Nucleus accumbens (tissue), 56 donors: ENCODE measurements around the gene CXCL3.

ENCODE experiments used
- DNase-seq, 56 donors: peaks; one replicate each; lab custom pipeline; 2025; lab: John Stamatoyannopoulos, UW

Gene CXCL3

DNA sequence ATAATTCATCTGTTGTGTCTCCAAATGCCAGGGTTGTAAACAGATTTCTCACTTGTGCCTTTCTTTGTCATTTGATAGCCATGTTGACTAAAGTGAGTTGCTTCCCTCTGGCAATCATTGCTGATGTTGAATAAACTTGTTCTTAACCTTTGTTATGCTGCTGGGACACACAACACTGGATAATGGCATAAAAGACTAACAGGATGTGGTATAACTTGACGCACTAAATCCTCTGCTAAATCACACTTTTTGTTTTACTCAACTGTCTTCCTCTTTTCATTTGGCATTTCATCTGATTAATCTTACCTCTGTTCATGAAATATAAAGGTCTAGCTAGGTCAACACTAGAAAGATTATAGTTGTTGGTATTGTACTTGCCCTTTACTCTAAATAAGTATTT is 22.4 kb downstream of the CXCL3 start:
- no peak for DNase-seq

DNA sequence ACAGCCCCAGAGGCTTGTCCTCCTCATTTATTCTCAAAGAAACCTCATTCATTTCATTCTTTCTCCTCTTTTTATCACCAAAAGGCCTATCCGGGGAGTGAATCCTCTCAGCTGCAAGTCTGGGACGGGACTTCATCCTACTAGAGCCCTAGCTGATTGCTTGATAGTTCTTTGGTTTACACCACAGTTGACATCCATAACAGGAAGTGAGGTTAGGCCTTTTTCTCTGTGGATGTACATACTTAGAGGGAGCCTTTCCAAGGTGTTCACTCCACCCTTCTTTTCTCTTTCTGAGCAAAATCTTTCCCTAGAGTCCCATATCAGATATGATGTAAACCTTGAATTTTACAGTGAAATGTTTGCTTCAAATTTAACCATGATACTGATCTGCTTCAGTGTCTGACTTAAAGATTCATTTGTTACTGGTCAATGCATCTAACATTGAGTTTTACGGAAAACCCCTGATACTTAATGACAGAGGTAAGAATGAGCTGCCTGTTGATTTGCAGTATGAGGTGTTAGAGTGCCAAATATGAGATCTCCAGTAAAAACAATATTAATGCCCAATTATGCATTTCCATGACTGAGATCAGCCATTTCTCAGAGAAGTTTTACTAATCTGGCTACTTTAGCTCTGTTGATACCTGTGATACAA is 23.2 kb downstream of the CXCL3 start:
- DNase-seq, result no peak

DNA sequence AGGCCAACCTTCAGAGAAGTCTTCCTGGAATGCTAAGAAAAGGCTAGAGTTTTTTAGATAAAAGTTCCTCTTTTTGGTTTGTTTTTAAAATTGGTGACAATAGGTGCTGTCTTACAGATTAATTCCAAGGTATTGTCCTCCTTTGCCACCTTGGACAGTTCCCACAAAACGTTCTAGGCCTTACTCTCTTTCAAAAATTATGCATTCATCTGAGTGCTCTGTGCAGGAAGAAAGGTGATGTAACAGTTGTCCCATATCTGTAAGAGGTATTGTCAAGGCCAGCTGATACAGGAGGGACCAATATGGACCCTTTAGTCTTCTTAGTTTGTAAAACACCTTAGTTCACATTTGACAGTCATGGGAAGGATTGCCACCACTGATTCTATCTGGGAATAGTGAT is 24.2 kb downstream of the CXCL3 start:
- DNase-seq, result no peak

DNA sequence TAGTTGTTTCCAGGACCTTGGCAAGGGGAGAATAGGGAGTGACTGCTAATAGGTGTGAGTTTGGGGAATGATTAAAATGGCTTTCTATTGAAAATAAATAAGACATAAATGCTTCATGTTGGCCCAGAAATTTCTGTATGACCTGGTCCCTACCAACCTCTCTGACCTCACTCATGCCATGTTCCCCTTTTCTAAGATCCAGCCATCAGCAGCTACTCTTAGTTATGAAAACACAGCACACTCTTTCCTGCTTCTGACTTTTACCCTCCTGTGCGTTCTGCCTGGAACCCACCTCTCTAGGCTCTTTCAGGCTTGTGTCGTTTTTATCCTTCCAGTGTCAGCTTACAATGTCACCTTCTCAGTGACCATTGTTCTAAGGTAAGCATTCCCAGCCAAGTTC is 25.2 kb downstream of the CXCL3 start:
- DNase-seq, result no peak

DNA sequence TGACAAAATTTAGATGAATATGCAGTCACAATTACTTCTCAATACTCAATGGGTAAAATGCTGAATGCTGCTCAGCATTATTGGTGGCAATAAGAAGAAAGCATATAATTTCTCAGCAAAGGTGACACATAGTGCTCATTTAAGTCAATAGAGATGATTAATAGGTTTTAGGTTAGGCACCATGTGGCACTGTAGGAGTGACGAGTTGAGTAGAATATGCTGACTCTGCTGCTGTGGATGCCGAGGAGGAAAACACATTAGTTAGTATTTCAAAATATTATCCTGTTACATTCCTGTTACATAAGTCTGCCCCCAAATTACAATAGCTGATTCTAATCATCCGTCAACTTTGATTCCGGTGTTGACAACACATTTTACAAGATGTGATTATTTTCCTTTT is 26.4 kb downstream of the CXCL3 start:
- DNase-seq, result no peak

DNA sequence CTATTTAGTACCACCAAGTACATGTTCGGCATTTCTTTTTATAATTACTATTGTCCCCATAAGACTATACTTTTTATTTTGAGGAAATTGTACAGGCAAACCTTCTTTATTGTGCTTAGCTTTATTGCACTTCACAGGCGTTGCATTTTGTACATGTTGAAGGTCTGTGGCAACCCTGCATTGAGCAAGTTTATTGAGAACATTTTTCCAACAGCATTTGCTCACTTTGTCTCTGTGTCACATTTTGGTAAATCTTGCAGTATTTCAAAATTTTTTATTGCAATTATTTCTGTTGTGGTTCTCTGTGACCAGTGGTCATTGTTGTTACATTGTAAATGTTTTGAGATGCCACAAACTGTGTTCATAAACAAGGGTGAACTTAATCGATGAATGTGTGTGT is 29.2 kb downstream of the CXCL3 start:
- no peak for DNase-seq

DNA sequence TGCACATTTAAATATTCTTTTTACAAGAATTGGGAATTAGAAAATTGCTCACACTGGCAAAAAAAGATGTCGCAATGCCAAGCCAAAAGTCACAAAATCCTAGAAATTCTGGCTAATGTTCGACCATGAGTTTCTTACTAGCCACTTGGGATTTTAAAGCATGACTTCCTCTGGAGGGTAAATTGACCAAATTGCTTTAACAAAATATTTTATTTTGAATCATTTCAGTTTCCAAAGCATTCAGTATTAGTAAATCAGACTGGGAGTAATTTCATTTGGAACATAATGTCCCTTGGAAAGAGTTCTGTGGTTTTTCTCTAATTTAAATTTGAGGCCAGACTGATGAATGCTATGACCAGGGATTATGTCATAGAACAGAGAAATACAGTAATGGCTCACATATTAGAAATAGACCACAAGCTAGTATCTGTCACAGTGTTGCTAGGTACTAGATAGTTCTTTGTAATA is 32.4 kb downstream of the CXCL3 start:
- DNase-seq, result no peak

DNA sequence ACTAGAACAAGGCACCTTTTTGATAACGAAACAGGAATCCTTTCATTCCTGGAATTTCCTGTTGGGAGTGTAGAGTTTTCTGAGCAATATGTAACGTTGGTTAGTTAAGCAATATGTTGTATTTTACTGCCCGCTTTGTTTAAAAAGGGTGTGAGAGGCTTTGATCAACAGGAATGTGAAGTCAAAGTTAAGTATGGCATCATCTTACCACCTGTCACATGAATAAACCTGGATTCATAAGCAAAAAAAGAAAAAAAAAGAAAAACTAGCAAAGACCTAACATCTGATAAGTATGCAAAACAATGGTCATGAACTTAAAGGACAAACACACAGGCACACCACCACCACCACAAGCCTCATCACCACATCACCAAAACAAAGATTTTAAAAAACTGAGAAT is 33.0 kb downstream of the CXCL3 start:
- DNase-seq, result no peak

DNA sequence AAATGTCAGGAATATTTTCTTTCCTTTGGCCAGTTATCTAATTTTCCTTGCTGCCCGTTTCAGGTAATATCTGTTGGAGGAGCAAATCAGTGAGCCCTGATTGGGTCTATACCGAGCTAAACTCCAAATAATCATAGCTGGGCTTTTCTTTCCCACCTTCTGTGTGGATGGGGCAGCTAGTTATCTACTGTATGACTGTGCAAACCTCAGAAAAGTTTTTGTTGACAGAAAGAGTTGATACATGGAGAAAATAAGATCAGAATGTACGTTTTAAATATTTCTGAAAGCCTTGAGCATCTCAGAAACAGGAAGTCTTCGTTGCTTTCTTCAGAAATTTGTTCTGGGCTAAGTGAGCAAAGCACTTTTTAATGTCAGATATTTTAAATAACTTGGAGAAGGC is 33.8 kb downstream of the CXCL3 start:
- DNase-seq, result no peak

DNA sequence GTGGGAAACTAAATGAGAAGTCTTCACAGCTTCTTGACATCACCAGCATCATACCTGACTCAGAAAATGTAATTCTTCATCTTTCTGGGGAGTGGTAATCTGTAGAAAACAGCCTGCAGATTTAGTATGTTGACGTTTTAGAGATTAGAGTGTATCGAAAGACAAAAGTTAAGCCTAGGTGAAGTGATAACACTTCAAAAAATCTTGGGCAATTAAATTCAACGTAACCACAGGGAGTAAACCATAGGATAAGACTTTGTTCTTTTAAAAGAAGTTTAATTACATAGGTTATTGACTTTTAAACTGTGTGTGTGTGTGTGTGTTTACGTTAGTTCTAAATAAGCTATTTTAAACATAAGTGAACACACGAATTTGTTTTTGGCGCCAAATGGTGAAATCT is 38.2 kb downstream of the CXCL3 start:
- no peak for DNase-seq

DNA sequence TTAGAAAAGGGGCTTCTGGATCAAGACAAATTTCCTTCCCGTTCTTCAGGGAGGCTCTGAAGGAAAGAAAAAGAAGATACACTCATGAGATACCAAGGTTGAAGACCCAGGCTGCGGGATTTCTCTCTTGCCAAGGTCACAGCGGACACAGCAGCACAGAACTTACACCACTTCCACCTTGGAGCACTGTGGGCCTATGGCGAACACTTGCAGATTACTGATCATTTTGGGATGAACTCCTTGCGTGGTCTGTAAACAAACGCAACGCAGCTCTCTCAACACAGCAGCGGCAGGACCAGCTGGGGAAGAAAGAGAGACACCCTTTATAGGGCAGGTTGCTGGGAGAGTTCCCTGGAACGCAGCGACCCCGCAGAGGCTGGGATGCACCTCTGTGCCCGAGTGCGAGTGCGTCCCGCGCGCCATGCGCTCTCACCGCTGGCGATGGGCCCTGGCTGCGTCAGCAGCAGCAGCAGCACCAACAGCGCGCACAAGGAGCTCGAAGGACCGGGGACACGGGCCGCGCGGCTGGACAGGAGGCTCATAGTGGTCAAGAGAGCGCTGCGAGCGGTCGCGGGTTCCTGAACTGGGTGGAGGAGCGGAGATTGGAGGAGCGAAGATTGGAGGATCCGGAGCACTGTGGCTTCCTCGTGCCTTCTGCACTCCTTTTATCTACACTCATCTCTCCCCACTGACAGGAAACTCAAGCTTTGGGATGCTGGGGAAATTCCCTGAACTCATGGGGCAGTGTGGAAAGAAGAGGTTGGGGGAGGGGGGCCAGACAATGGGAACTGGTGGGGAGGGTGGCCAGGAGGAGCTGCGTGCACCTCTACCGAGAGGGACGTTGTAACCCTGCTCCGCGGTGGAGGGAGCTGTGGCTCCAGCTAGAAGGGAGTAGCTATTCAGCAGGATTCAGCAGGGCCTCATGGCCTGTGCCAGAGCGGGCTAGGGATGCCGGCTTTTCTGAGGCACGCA is 40.2 kb downstream of the CXCL3 start, which contains the start of gene CXCL5:
Gene CXCL5, minus strand, starts transcription at position 638 of the 972 bp plus-strand sequence. Its CDS starts 96 bp downstream, at position 542.
- peak in 27 of 56 donors; percentile 2 to 53 (median 15) for DNase-seq

DNA sequence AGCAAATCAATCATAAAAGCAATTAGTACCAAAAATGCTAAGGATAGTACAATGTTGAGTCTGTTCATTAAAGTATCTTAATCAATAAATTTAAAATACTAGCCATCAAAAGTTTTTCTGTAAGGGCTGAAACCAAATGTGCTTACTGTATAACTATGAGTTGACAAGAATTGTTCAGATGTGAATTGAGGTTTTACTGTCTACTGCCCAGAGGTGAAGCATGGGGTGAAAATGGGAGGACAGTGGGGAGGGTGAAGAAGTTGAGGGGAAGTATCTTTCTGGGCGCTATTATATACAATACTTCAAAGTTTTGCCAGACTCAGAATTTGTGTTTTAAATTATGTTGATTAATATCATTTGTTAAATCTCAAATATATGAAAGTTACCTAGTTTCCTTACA is 46.4 kb downstream of the CXCL3 start:
- no peak for DNase-seq

DNA sequence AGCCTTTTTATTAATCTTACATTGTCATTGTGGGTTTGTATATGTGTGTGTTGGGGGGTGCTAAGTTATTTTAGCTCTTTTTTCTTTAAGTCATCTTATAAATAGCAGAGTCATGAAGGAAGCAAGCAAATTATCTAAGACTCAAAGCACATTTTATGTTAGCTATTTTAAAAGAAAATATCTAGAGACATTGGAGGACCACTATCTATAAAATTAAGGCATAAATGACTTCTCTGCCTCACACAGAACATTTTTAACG is 46.8 kb downstream of the CXCL3 start:
- no peak for DNase-seq

DNA sequence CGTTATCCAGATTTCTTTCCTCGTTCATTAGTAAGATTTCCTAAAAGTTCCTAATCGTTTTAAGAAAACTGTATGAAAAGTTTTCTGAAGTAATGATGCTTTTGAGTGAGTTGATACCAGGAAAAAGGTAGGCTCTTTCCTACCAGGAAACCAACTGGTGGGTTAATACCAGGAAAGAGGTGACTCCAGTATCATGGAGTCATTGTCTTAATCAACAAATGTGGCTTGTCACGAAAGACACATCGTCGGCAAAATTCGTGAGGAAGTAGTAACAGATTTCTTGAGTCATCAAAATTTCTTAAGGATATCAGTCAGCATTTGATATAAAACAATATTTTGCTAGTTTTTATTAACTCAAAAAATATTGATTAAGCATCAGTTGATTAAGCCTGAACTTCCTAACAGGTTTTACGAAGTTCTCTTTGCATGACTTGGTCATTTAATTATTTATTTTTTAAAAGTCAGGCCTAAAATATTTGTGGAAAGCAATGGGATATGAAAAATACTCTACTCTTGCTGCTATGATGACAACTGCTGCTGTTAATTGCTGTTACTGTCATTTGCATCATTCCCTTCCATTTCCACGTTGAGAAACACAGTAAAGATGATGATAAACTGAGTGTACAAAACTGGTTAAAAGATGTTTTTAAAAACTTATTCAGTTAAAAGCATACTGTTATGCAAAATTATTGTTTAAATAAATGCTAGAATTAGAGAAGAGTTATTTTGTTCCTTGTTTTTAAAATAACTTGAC is 47.3 kb downstream of the CXCL3 start:
- DNase-seq, result no peak

DNA sequence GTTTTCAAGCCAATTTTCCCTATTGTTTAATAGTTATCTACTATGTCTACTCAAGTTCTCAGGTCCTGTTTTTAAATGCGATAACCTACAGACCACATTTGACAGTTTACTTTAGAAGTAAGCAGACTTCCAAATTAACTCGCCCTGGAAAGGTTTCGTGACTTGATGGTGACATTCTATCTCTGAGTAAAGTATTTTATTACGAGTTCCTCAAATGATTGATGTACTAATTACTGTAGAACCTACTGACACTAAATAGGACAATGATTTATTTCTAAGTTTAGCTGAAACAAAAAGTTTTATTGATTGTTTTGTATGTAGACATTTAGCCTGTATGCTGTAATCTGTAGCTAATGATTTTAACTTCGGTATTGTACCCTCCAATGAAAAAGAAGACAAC is 48.6 kb downstream of the CXCL3 start:
- DNase-seq, result no peak

DNA sequence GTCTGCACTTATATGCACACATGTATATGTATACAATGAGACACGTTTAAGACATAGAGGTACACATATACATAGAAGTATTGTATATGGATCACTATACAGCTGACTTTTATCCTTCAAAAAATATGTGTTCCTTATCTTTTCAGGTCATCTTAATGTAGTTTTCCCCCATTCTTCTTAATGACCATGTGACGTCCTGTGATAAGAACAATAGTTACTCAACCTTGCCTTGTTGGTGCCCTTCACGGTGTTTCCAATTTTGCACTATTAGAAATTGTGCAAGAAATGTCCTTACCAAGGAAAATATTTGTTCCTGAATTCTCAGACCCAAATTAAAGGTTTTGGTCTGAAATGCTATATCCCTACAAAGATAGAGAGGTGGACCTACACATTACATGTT is 49.5 kb downstream of the CXCL3 start:
- DNase-seq, result no peak

DNA sequence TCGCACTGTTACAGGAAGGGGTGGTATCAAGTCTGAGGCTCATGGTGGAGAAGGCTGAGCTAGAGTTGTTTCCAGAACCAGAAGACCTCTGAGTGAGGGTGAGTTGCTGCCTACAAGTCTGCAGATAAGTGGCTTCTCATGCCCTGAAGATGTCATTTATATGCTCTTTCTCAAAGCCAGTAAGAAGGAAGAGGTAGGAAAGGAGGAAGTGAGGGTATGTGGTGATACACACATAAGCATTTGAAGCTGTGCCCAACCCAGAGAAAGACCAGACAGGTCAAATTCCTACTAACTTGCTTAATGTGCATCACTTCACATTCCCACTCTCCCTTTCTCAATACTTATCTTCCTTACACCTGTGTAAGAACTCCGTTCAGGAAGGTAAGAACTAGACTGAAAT is 50.4 kb downstream of the CXCL3 start, which contains the start of gene PPBP:
Gene PPBP, minus strand, starts transcription at position 130 of the 400 bp plus-strand sequence. Its CDS starts 87 bp downstream, at position 43.
- no peak for DNase-seq
